ENCODE data around the gene ANKIB1. TPM values are rescaled to one million over a fixed set of nuclear protein-coding genes. Genes with fewer than 3 reads are reported as not detected.

ANKIB1 gene
- total and polyA plus RNA-seq, 9 of the 15 experiments (the other 6 are each of a cell fraction or from before 2014, with no cell fraction given): 5.9 to 25.2 (median 16.1) TPM

DNA sequence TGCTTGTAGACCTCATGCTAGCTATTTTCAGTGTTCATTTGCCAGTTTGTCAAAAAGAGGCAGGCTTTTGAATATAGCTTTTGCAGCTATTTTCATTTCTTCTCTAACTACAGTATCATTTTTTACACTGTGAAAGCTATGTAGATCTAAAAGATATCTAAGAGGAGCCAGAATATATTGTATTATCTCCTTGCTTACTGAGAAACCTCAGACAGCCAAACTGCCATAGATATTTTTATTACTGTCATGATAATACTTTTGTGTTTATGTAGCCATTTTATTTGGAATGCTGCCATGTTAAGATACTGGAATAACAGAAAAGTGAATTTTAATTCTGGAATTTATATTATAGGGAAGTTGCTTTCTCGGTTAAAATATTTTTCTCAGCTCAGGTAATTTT is 37.2 kb downstream of the ANKIB1 start:
- CTCF ChIA-PET (ENCODE audit: low intra/inter-chr PET ratio): no interaction called here
- WGBS (ENCODE audit: insufficient coverage, low coverage, missing lambda C conversion rate): 64% methylated on average over 1 of the region's 1 CpG
- no peaks in the 10 kb centered on the region for H3K9me1 ChIP-seq (ENCODE audit: control insufficient read depth, insufficient read depth, low read length)

More for the DNA sequence above, 37.2 kb downstream of the ANKIB1 start:
- POLR2A ChIA-PET: interaction anchor here (1.3 kb wide), 1 partner anchor 11 kb away, joined by 3 read pairs; no protein-coding TSS in a partner anchor
- BruUV-seq (replicated peaks): no TSS peak
- Histone ChIP-seq H3K27ac (ENCODE audit: extremely low read depth, low read depth, low read length) (no peak overlapping the region), H3K79me2 (ENCODE audit: control insufficient read depth, insufficient read depth, low read length) (no peaks in the 10 kb centered on the region; the same call in 2 of the 3 replicates), H3K4me1 (replicated peaks in 1 of 2; ENCODE audit: control insufficient read depth in 2 of 2, insufficient read depth in 2 of 2, low read length in 2 of 2) (no peaks in the 10 kb centered on the region), H3K4me3 (no peak overlapping the region), H3K36me3 (ENCODE audit: control insufficient read depth, insufficient read depth, low read length) (no peaks in the 10 kb centered on the region), H3K9me3 (replicated peaks; ENCODE audit: control insufficient read depth, insufficient read depth, low read depth, low read length) (peaks cover 7% of the 10 kb centered on the region; the same call in 1 of the 2 replicates), H3K4me2 (ENCODE audit: insufficient read depth, low read length) (no peak overlapping the region), H3K27me3 (ENCODE audit: control insufficient read depth in 2 of 2, insufficient read depth in 2 of 2, low read length in 2 of 2) (no peaks in the 10 kb centered on the region), H2AFZ (ENCODE audit: low read depth, low read length) (no peak overlapping the region), H3K9ac (ENCODE audit: insufficient read depth in 1 of 2, low read depth in 2 of 2, low read length in 2 of 2) (no peak overlapping the region), H4K20me1 (replicated peaks; ENCODE audit: control insufficient read depth, insufficient read depth, low read length) (no peaks in the 10 kb centered on the region)
- TF ChIP-seq DMBX1 (CRISPR knock-in tag; IDR thresholded peaks at IDR 0.05; ENCODE audit: borderline replicate concordance) (no peak), TRIM28 (IDR thresholded peaks at IDR 0.05) (no peak), FIP1L1 (IDR thresholded peaks at IDR 0.05; ENCODE audit: low read depth, low read length, poor library complexity, severe bottlenecking) (no peak), KAT7 (CRISPR knock-in tag; IDR thresholded peaks at IDR 0.05; ENCODE audit: borderline replicate concordance) (no peak)
- TF ChIP-seq, protein P1, sequence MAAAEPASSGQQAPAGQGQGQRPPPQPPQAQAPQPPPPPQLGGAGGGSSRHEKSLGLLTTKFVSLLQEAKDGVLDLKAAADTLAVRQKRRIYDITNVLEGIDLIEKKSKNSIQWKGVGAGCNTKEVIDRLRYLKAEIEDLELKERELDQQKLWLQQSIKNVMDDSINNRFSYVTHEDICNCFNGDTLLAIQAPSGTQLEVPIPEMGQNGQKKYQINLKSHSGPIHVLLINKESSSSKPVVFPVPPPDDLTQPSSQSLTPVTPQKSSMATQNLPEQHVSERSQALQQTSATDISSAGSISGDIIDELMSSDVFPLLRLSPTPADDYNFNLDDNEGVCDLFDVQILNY (CRISPR knock-in tag; IDR thresholded peaks at IDR 0.05): no peak
- TF ChIP-seq, protein P2, sequence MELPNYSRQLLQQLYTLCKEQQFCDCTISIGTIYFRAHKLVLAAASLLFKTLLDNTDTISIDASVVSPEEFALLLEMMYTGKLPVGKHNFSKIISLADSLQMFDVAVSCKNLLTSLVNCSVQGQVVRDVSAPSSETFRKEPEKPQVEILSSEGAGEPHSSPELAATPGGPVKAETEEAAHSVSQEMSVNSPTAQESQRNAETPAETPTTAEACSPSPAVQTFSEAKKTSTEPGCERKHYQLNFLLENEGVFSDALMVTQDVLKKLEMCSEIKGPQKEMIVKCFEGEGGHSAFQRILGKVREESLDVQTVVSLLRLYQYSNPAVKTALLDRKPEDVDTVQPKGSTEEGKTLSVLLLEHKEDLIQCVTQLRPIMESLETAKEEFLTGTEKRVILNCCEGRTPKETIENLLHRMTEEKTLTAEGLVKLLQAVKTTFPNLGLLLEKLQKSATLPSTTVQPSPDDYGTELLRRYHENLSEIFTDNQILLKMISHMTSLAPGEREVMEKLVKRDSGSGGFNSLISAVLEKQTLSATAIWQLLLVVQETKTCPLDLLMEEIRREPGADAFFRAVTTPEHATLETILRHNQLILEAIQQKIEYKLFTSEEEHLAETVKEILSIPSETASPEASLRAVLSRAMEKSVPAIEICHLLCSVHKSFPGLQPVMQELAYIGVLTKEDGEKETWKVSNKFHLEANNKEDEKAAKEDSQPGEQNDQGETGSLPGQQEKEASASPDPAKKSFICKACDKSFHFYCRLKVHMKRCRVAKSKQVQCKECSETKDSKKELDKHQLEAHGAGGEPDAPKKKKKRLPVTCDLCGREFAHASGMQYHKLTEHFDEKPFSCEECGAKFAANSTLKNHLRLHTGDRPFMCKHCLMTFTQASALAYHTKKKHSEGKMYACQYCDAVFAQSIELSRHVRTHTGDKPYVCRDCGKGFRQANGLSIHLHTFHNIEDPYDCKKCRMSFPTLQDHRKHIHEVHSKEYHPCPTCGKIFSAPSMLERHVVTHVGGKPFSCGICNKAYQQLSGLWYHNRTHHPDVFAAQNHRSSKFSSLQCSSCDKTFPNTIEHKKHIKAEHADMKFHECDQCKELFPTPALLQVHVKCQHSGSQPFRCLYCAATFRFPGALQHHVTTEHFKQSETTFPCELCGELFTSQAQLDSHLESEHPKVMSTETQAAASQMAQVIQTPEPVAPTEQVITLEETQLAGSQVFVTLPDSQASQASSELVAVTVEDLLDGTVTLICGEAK (IDR thresholded peaks at IDR 0.05): no peak
- TF ChIP-seq, protein P2 (CRISPR knock-in tag; IDR thresholded peaks at IDR 0.05): no peak
- FAIRE-seq (no peak), DNase-seq (ENCODE audit: extremely low read depth in 1 of 4, low spot score in 3 of 4) (no peak), ATAC-seq (no peak)
- in situ Hi-C loops (cut with MboI) (no loop called here), intact Hi-C loops (cut with micrococcal nuclease) (no loop called here)

Data from K562 (cell line).